Upper lobe of left lung (tissue), 6 donors: ENCODE measurements around the gene ACTR10. TPM values are rescaled to one million over a fixed set of nuclear protein-coding genes. Genes with fewer than 3 reads are reported as not detected.
A peak's percentile ranks its signal among the peaks of the same experiment; 100 is the strongest.

ENCODE experiments used
- ATAC-seq, 2 donors: fragments of 200-7000 bp; cut with Tn5 transposase; one replicate each; pipeline ENCODE4 v1.9.1; 2022; ENCODE audit warnings: mild to moderate bottlenecking in 2 of 2, moderate library complexity in 2 of 2; ENCODE audit not compliant: low FRiP score in 2 of 2
- DNase-seq, 2 donors: peaks; one replicate each; pipeline ENCODE4 v3.0.0-alpha.2; 2019 to 2020
- H3K27ac ChIP-seq, 4 donors: fragments of 200-600 bp; sonication (generic); one replicate each; pipeline ENCODE4 v1.5.1; 2016 to 2019
- H3K27me3 ChIP-seq, 4 donors: fragments of 200-600 bp; sonication (generic); one replicate each; pipeline ENCODE4 v1.5.1; 2017 to 2019
- H3K36me3 ChIP-seq, 4 donors: fragments of 200-600 bp; sonication (generic); one replicate each; pipeline ENCODE4 v1.5.1; 2016 to 2019
- H3K4me1 ChIP-seq, 4 donors: fragments of 200-600 bp; sonication (generic); one replicate each; pipeline ENCODE4 v1.5.1; 2018 to 2019
- H3K4me3 ChIP-seq, 4 donors: fragments of 200-600 bp; sonication (generic); one replicate each; pipeline ENCODE4 v1.5.1; 2017 to 2019; ENCODE audit warnings: mild to moderate bottlenecking in 2 of 4, moderate library complexity in 1 of 4
- H3K9me3 ChIP-seq, 4 donors: fragments of 200-600 bp; sonication (generic); one replicate each; pipeline ENCODE4 v1.5.1; 2018 to 2019
- CTCF ChIP-seq, 6 experiments: fragments of 450-650 bp in 4 of 6; fragments of 200-600 bp in 2 of 6; sonication (generic) in 2 of 6; IDR thresholded peaks; one replicate each; pipeline ENCODE4 v1.5.1; 2016 to 2019; ENCODE audit warnings: antibody characterized with exemption in 6 of 6
- EP300 ChIP-seq, 4 donors: sonication (generic); formaldehyde crosslinking; IDR thresholded peaks; one replicate each; pipeline ENCODE4 v1.5.1; 2017; ENCODE audit warnings: antibody characterized with exemption in 4 of 4, control low read depth in 2 of 4
- POLR2A ChIP-seq, 4 donors: fragments of 450-650 bp; IDR thresholded peaks; one replicate each; pipeline ENCODE4 v1.5.1; 2016 to 2017; ENCODE audit warnings: antibody characterized with exemption in 4 of 4, mild to moderate bottlenecking in 2 of 4
- POLR2AphosphoS5 ChIP-seq, 2 donors: sonication (generic); formaldehyde crosslinking; IDR thresholded peaks; one replicate each; pipeline ENCODE4 v1.5.1; 2017; ENCODE audit warnings: antibody characterized with exemption in 2 of 2
- WGBS, 2 donors: methylation state at CpG; one replicate each; pipeline ENCODE4 v1.1.5; 2017 to 2018; 5-methylcytosine and 5-hydroxymethylcytosine counted together
- total RNA-seq, 6 donors: library from RNA; depleted of rRNA in 4 of 6; stranded (reverse); fragments of >200 nt in 4 of 6; gene quantifications; one replicate each; pipeline versions ENCODE4 v1.1.0 to v1.2.1, GENCODE V29; 2016 to 2021
- donor health status: DM: no; HTN: no; CAD: no; lungs with moderate emphysema.
- donor health status: DM: no; HTN: yes; CAD: no; lungs with severe emphysema.

ACTR10 gene
- total RNA-seq, 6 donors from 2014 or later: 18.9 to 106 (median 51.7) TPM

- TF ChIP-seq POLR2AphosphoS5 (IDR thresholded peaks at IDR 0.05): no peak
- peak in 3 of 6 experiments; percentile 16 to 35 (median 28) for TF ChIP-seq CTCF (IDR thresholded peaks at IDR 0.05)
- no peak for TF ChIP-seq EP300 (IDR thresholded peaks at IDR 0.05)
- no peak for TF ChIP-seq POLR2A (IDR thresholded peaks at IDR 0.05)
- ATAC-seq (peak; percentile 73 to 90), DNase-seq (peak in 1 of 2 donors; percentile 77)
- Histone ChIP-seq H3K9me3 (no peaks in the 10 kb centered on the region), H3K27ac (peak overlapping the region in 2 of 4 donors; percentile 57 to 70), H3K4me1 (peaks cover 21 to 47% (median 31%) of the 10 kb centered on the region in 4 donors), H3K4me3 (no peak overlapping the region), H3K36me3 (peaks cover 16 to 85% (median 46%) of the 10 kb centered on the region in 4 donors), H3K27me3 (no peaks in the 10 kb centered on the region)
- WGBS, 2 donors: 69 to 76% methylated on average over 4 of the region's 4 CpGs
These were observed 72.8 kb downstream of the ACTR10 start for GRCh38 chr14:58272588-58273372.

- no peaks in the 10 kb centered on the region for H3K27me3 ChIP-seq
- peaks cover 14 to 84% (median 36%) of the 10 kb centered on the region in 4 donors for H3K36me3 ChIP-seq
- no peak for ATAC-seq
- H3K27ac ChIP-seq: peak overlapping the region in 1 of 4 donors; percentile 42
- peaks cover 21 to 47% (median 31%) of the 10 kb centered on the region in 4 donors for H3K4me1 ChIP-seq
- no peak for DNase-seq
- TF ChIP-seq POLR2AphosphoS5 (IDR thresholded peaks at IDR 0.05) (no peak), POLR2A (IDR thresholded peaks at IDR 0.05) (no peak), CTCF (IDR thresholded peaks at IDR 0.05) (no peak), EP300 (IDR thresholded peaks at IDR 0.05) (no peak)
- no peaks in the 10 kb centered on the region for H3K9me3 ChIP-seq
- H3K4me3 ChIP-seq: no peak overlapping the region
These were observed 74.9 kb downstream of the ACTR10 start for GRCh38 chr14:58274881-58275280.

- H3K4me1 ChIP-seq: peaks cover 24 to 47% (median 35%) of the 10 kb centered on the region in 4 donors
- ATAC-seq (no peak), DNase-seq (no peak)
- H3K4me3 ChIP-seq: no peak overlapping the region
- peak overlapping the region in 1 of 4 donors; percentile 42 for H3K27ac ChIP-seq
- H3K9me3 ChIP-seq: no peaks in the 10 kb centered on the region
- peaks cover 8 to 79% (median 29%) of the 10 kb centered on the region in 4 donors for H3K36me3 ChIP-seq
- 81 to 87% methylated on average over 2 of the region's 2 CpGs for WGBS, 2 donors
- H3K27me3 ChIP-seq: no peaks in the 10 kb centered on the region
- no peak for TF ChIP-seq POLR2A (IDR thresholded peaks at IDR 0.05)
- no peak for TF ChIP-seq EP300 (IDR thresholded peaks at IDR 0.05)
- TF ChIP-seq CTCF (IDR thresholded peaks at IDR 0.05): no peak
- TF ChIP-seq POLR2AphosphoS5 (IDR thresholded peaks at IDR 0.05): no peak
These were observed 75.7 kb downstream of the ACTR10 start for GRCh38 chr14:58275527-58276190.

GRCh38 chr14:58276208-58276607, 76.3 kb downstream of the ACTR10 start:
- H3K36me3 ChIP-seq: peaks cover 8 to 73% (median 26%) of the 10 kb centered on the region in 4 donors
- TF ChIP-seq CTCF (IDR thresholded peaks at IDR 0.05) (no peak), POLR2AphosphoS5 (IDR thresholded peaks at IDR 0.05) (no peak), POLR2A (IDR thresholded peaks at IDR 0.05) (no peak), EP300 (IDR thresholded peaks at IDR 0.05) (no peak)
- DNase-seq (no peak), ATAC-seq (no peak)
- H3K9me3 ChIP-seq: no peaks in the 10 kb centered on the region
- peaks cover 29 to 48% (median 40%) of the 10 kb centered on the region in 4 donors for H3K4me1 ChIP-seq
- no peaks in the 10 kb centered on the region for H3K27me3 ChIP-seq
- H3K4me3 ChIP-seq: no peak overlapping the region
- H3K27ac ChIP-seq: no peak overlapping the region
- WGBS, 2 donors: 85 to 88% methylated on average over 1 of the region's 1 CpG
